ENCODE data around the gene AP2B1. TPM values are rescaled to one million over a fixed set of nuclear protein-coding genes. Genes with fewer than 3 reads are reported as not detected.

Gene AP2B1
- total and polyA plus RNA-seq, 9 of the 15 experiments (the other 6 are each of a cell fraction or from before 2014, with no cell fraction given) = 60.1 to 287 (median 105) TPM

DNA sequence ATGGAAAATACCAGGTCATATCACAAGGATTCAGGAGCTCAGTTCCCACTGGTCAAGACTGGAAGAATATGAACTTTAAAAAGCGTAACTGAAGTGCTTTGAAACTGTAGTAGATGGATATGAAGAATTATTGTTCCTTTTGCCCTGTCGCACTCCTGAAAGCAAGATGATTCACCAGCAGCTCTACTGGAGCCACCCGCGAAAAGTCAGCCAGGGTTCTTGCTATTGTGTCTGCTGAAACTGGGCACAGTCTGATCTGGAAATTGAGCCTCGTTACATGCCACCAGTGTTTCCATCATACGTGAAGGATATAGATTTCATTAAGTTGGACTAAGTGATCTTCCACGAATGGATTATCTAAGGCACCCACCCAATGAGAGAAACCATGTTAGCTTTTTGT lies 16.6 kb downstream of the AP2B1 start (continued):
- TF ChIP-seq, protein P1, sequence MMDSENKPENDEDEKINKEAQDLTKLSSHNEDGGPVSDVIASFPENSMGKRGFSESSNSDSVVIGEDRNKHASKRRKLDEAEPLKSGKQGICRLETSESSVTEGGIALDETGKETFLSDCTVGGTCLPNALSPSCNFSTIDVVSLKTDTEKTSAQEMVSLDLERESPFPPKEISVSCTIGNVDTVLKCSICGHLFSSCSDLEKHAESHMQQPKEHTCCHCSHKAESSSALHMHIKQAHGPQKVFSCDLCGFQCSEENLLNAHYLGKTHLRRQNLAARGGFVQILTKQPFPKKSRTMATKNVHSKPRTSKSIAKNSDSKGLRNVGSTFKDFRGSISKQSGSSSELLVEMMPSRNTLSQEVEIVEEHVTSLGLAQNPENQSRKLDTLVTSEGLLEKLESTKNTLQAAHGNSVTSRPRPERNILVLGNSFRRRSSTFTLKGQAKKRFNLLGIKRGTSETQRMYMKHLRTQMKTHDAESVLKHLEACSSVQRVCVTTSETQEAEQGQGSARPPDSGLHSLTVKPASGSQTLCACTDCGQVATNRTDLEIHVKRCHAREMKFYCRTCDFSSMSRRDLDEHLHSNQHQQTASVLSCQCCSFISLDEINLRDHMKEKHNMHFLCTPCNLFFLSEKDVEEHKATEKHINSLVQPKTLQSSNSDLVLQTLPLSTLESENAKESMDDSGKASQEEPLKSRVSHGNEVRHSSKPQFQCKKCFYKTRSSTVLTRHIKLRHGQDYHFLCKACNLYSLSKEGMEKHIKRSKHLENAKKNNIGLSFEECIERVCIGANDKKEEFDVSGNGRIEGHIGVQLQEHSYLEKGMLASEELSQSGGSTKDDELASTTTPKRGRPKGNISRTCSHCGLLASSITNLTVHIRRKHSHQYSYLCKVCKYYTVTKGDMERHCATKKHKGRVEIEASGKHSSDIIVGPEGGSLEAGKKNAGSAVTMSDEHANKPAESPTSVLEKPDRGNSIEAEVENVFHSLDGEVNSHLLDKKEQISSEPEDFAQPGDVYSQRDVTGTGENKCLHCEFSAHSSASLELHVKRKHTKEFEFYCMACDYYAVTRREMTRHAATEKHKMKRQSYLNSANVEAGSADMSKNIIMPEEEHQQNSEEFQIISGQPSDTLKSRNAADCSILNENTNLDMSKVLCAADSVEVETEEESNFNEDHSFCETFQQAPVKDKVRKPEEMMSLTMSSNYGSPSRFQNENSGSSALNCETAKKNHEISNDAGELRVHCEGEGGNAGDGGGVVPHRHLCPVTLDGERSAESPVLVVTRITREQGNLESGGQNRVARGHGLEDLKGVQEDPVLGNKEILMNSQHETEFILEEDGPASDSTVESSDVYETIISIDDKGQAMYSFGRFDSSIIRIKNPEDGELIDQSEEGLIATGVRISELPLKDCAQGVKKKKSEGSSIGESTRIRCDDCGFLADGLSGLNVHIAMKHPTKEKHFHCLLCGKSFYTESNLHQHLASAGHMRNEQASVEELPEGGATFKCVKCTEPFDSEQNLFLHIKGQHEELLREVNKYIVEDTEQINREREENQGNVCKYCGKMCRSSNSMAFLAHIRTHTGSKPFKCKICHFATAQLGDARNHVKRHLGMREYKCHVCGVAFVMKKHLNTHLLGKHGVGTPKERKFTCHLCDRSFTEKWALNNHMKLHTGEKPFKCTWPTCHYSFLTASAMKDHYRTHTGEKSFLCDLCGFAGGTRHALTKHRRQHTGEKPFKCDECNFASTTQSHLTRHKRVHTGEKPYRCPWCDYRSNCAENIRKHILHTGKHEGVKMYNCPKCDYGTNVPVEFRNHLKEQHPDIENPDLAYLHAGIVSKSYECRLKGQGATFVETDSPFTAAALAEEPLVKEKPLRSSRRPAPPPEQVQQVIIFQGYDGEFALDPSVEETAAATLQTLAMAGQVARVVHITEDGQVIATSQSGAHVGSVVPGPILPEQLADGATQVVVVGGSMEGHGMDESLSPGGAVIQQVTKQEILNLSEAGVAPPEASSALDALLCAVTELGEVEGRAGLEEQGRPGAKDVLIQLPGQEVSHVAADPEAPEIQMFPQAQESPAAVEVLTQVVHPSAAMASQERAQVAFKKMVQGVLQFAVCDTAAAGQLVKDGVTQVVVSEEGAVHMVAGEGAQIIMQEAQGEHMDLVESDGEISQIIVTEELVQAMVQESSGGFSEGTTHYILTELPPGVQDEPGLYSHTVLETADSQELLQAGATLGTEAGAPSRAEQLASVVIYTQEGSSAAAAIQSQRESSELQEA (IDR thresholded peaks at IDR 0.05; ENCODE audit: low read depth) = no peak
- TF ChIP-seq, protein P2, sequence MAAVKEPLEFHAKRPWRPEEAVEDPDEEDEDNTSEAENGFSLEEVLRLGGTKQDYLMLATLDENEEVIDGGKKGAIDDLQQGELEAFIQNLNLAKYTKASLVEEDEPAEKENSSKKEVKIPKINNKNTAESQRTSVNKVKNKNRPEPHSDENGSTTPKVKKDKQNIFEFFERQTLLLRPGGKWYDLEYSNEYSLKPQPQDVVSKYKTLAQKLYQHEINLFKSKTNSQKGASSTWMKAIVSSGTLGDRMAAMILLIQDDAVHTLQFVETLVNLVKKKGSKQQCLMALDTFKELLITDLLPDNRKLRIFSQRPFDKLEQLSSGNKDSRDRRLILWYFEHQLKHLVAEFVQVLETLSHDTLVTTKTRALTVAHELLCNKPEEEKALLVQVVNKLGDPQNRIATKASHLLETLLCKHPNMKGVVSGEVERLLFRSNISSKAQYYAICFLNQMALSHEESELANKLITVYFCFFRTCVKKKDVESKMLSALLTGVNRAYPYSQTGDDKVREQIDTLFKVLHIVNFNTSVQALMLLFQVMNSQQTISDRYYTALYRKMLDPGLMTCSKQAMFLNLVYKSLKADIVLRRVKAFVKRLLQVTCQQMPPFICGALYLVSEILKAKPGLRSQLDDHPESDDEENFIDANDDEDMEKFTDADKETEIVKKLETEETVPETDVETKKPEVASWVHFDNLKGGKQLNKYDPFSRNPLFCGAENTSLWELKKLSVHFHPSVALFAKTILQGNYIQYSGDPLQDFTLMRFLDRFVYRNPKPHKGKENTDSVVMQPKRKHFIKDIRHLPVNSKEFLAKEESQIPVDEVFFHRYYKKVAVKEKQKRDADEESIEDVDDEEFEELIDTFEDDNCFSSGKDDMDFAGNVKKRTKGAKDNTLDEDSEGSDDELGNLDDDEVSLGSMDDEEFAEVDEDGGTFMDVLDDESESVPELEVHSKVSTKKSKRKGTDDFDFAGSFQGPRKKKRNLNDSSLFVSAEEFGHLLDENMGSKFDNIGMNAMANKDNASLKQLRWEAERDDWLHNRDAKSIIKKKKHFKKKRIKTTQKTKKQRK (IDR thresholded peaks at IDR 0.05; ENCODE audit: borderline replicate concordance, low read depth, low read length) = no peak
- TF ChIP-seq, protein P3, sequence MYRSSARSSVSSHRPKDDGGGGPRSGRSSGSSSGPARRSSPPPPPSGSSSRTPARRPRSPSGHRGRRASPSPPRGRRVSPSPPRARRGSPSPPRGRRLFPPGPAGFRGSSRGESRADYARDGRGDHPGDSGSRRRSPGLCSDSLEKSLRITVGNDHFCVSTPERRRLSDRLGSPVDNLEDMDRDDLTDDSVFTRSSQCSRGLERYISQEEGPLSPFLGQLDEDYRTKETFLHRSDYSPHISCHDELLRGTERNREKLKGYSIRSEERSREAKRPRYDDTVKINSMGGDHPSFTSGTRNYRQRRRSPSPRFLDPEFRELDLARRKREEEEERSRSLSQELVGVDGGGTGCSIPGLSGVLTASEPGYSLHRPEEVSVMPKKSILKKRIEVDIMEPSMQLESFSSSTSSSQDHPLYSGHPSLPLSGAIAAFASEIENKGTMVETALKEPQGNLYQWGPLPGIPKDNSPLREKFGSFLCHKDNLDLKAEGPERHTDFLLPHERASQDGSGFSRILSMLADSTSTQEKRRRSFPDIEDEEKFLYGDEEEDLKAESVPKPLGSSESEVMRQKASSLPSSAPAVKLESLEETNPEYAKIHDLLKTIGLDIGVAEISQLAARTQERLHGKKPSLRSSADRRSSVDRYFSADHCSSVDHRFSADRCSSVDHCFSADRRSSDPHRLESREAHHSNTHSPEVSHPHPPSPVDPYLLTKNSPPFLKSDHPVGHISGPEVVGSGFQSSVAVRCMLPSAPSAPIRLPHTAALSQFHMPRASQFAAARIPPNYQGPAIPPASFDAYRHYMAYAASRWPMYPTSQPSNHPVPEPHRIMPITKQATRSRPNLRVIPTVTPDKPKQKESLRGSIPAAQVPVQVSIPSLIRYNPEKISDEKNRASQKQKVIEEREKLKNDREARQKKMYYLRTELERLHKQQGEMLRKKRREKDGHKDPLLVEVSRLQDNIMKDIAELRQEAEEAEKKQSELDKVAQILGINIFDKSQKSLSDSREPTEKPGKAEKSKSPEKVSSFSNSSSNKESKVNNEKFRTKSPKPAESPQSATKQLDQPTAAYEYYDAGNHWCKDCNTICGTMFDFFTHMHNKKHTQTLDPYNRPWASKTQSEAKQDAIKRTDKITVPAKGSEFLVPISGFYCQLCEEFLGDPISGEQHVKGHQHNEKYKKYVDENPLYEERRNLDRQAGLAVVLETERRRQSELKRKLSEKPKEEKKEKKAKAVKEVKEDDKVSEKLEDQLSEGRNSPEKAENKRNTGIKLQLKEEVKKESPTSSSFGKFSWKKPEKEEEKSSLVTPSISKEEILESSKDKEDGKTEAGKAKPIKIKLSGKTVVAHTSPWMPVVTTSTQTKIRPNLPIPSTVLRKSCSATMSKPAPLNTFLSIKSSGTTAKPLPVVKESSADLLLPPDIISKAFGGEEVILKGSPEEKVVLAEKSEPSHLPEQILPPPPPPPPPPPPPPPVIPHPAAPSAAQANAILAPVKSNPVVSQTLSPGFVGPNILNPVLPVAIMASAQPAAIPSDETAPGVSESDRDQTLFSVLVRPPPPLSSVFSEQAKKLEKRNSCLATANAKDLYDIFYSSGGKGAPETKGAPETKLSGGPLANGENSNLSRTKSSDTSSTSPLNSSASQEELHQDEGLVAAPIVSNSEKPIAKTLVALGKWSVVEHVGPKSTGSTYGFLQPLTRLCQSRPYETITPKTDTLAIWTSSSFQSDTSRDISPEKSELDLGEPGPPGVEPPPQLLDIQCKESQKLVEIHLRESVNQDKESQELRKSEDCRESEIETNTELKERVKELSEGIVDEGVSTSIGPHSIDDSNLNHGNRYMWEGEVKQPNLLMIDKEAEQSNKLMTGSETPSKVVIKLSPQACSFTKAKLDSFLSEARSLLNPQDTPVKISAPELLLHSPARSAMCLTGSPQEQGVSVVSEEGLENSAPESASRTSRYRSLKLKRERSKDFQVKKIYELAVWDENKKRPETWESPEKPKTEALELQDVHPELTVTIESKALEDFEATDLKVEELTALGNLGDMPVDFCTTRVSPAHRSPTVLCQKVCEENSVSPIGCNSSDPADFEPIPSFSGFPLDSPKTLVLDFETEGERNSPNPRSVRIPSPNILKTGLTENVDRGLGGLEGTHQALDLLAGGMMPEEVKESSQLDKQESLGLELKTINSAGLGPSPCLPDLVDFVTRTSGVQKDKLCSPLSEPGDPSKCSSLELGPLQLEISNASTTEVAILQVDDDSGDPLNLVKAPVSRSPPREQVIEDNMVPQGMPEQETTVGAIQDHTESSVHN (IDR thresholded peaks at IDR 0.05; ENCODE audit: borderline replicate concordance in 1 of 2, low read depth in 1 of 2) = no peak
- TF ChIP-seq, protein P4, sequence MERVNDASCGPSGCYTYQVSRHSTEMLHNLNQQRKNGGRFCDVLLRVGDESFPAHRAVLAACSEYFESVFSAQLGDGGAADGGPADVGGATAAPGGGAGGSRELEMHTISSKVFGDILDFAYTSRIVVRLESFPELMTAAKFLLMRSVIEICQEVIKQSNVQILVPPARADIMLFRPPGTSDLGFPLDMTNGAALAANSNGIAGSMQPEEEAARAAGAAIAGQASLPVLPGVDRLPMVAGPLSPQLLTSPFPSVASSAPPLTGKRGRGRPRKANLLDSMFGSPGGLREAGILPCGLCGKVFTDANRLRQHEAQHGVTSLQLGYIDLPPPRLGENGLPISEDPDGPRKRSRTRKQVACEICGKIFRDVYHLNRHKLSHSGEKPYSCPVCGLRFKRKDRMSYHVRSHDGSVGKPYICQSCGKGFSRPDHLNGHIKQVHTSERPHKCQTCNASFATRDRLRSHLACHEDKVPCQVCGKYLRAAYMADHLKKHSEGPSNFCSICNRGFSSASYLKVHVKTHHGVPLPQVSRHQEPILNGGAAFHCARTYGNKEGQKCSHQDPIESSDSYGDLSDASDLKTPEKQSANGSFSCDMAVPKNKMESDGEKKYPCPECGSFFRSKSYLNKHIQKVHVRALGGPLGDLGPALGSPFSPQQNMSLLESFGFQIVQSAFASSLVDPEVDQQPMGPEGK (CRISPR knock-in tag; IDR thresholded peaks at IDR 0.05; ENCODE audit: borderline replicate concordance) = no peak

All from K562 (cell line).